ENCODE data around the gene PRICKLE4.

PRICKLE4 gene

DNA sequence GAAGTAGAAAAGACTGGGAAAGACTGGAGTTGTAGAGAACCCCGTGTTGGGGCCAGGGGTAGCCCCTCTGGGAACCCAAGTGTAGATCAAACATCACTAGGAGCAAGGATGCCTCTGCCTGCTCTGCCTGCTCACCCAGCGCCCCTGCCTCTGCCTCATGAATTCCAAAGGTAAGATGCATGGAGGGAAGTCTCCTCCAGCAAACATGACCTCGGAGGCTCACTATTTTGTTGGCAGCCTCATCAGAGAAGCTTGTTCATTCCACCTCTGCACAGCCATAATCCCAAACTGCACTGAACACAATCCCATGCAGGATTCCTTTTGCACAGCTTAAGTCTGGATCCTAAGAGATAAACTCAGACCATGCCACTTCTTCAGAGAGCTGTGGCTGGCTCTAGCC is 5.7 kb upstream of the PRICKLE4 start:
- DNase-seq: no peak

DNA sequence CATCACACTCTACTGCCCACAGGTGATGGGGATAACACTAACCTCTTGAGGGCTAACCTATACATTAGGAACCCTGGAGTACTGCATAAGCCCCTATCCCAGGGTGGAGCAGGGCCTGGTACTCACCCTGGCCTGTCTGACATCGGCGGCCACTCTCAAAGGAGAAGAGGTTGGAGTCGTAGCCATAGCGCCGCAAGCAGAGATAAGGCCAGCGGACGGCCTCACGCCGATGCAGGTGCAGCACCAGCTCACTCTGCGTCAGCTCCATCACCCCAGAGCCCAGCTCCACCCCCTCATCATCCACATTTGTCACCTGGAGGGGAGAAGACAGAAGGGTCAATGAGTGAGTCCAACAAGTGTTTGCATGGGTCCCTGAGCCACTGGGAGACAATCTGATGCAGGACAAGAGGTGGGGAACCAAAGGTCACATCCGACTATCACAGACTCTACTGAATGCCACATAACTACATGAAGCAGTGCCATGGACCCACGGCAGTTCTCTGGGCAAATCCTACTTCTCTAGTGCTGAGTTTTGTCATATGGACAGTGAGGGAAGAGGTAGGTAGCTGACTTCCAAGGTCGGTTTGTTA is 5.2 kb upstream of the PRICKLE4 start:
- no peak for DNase-seq

DNA sequence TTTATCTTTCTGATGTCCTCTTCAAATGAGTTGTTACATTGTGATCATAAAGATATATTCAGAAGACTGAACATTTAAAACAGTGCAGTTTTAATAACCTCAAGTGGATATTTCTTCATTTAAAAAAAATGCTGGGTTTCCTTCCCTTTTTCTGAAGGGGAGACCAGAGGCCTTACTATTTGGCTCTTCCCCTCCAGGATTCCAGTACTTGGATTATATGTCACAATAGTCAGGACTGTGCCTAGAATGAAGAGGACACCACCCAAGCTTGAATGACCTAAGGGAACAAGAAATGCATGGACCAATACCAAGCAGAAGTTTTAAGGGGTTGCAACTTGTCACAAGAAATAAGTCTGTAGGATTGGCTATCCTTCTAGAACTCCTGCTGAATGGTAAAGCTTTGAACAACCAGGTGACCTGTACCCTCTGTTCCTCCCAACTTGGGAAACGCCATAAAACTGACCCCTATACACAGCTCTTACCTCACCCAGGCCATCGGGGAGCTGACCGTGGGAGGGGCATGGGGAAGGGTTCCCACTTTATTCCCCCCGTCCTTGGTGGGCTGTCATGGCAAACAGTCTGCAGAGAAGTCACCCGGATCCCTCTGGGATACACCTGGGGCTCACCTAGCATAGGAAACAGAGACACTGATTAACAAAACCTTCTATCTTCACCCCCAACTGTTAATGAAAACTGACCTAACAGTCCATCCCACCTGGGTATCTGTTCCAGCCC is 2.9 kb upstream of the PRICKLE4 start:
- DNase-seq: no peak

DNA sequence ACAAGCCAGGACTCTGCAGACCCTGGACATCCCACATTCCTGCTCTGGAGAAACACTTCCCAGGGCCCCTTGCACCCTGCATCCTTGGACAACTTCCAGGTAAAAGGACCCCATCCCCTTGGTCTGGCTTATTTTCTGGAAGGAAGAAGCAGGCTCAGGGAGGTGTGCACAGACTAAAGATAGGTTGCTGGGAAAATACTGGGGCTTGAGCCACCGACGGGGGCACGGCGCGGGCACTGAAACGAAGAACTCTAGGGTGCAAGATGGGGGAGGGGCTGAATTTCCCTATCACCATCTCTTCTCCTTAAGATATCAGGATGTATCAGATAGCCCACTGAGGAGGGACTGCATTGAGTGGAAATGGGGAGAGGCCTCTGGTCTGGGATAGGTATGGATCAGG is 1.7 kb upstream of the PRICKLE4 start:
- DNase-seq: no peak

DNA sequence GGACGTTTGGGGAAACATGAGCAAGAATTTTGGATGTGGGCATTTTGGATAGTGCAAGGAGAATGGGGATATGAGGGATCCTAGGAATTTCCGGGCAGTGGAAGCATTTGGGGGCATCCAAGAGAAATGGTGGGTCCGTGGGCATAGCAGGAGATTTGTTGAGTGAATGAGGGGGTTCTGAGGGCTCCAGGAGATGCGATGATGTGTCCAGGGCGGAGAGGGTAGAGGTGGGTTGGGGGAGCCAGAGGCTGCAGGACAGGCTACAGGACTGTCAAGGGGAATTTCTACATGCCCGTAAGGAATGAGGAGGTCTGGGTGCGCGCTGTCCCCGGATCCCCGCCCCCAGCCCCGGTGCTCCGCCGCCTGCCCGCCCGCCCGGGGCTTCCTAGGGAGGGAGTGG is 1.2 kb upstream of the PRICKLE4 start:
- no peak for DNase-seq

DNA sequence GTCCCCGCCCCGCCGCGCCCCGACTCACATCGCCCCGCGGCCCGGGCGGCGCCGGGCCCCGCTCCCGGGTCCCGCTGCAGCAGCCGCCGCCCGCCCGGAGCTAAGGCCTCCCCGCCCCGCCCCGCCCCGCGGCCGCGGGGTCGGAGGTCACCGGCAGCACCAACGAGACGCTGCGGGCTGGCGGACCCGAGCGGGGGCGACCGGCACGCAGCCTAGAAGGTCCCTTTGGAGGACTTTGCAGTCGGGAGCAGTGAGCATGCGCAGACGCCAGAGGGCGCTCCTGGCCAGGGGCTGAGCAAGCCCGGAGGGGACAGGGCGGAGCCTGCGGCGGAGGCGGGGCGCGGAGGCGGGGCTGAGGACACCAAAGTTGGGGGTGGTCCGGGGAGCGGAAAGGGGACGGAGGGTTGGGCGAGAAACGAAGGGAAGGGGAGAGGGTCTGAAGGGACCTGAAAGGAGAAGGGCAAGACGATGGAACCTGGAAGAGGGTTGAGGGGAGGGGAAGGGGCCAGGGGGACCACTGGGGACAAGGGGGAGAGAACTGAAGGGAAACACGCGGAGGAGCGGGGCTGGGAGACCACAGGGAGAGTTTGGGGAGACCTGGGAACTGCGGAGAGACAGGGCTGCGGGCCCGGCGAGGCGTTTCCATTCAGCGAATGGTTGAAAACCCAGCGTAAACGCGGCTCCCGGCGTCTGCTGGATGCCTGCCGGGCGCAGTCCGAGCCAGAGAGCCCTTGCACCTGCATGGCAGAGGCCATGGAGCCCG is 613 bp upstream of the PRICKLE4 start, which contains the start of gene FRS3:
Gene FRS3 (minus strand): TSS at position 113 of the 763 bp plus-strand sequence. CDS start 2,913 bp downstream, outside the sequence.
- peak; percentile 83 for DNase-seq

DNA sequence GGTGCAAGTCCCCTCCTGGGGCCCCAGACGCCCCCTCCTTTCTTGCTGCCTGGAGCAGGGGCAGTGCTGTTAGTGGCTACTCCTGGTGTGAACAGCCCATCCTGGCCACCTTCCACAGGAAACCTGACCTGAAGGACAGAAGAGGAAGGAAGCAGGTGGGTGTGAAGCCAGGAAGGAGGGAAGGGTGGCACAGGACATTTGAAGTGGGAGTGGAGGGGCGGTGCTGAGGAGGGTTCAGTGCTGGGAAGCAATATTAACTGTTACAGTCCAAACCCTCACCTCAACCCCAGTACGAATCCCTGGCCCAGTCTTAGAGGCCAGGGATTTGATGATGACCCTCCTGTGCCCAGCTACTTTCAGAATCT is 766 bp downstream of the PRICKLE4 start:
- DNase-seq: no peak

DNA sequence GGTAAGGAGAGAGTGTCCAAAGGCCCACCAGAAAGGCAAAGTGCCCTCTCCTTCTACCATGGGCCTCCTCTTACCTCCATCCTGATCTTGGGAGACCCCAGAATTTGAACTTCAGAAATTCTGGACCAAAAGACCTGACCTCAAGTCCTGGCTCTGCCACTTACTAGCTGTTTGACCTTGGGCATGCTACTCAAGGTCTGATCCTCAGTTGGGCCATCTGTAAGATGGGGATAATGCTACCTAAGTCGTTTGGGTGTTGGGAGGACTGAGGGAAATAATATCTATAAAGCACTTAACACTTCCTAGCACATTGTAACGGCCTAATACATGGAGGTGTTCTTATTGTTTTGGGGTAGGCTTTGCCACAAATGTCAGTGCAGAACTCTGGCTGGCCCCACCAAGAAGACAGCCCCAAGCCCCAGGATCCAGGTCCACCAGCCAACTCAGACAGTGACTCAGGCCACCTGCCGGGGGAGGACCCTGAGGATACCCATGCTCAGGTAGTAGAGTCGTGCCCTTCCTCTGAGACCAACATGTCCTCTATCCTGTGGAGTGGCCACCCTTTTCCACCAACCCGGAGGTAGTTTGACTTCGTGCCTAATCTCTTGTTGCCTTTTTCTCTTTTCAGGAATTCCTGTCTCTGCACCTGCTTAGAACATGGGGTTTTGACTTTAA is 2.7 kb downstream of the PRICKLE4 start:
- no peak for DNase-seq

DNA sequence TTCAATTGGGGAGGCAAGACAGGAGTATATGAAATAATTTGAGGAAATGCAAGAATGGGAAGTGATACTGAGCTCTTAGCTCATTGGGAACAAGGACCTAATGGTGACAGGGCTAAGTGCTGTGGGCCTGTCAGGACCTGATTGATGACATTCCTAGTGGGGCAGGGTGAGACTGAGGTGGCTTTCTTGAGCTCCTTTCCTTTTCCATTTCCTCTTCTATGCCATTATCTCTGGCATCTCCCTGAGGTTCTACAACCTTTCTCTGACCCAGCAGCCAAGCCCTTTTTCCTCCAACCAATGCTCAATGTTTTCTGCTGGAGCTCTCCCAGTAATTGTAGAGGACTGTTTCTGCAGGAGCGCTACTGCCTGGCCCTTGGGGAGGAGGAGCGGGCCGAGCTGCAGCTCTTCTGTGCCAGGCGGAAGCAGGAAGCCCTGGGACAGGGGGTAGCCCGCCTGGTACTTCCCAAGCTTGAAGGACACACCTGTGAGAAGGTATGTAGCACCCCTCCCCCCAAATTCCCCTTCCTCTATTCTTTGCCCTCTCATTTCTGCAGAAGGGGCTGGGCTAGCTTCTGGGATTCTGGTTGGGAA is 4.1 kb downstream of the PRICKLE4 start:
- no peak for DNase-seq

DNA sequence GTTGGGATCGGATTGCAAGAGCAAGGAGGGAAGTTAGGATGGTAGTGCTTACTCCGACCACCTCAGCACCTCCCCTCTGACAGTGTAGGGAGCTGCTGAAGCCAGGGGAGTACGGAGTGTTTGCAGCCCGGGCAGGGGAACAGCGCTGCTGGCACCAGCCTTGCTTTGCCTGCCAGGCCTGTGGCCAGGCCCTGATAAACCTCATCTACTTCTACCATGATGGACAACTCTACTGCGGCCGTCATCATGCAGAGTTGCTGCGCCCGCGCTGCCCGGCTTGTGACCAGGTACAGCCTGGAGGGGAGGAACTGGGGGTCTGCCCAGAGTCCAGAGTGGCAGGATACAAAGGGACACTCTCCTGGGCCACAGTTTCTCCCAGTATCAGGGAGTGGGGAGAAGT is 4.7 kb downstream of the PRICKLE4 start:
- no peak for DNase-seq

DNA sequence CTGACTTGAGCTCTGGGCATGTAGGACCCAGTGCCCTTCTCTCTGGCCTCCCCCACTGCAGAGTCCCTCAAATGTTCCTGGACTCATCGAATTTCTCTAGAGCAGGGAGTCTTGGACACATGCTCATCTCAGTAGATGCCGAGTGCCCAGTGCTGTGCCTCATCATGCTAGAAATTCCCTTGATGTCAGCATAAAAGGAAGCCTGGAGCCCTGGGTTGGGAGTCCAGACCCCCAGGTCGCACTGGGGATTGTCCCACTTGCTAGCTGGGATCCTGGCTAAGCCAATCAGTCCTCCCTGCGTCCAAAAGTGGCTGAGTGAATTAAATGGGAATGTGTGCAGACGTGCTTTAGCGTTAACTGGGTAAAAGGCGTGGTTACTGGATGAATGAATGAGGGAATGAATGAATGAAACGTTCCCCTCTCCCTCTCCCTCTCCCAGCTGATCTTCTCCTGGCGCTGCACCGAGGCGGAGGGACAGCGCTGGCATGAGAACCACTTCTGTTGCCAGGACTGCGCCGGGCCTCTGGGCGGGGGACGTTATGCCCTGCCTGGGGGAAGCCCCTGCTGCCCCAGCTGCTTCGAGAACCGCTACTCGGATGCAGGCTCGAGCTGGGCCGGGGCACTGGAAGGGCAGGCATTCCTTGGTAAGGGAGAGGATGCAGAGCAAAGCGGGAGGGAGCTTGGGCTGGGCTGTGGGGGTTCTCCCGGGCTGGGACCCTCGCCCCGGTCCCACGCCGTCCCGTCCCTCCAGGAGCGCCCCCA is 5.3 kb downstream of the PRICKLE4 start:
- DNase-seq: no peak

DNA sequence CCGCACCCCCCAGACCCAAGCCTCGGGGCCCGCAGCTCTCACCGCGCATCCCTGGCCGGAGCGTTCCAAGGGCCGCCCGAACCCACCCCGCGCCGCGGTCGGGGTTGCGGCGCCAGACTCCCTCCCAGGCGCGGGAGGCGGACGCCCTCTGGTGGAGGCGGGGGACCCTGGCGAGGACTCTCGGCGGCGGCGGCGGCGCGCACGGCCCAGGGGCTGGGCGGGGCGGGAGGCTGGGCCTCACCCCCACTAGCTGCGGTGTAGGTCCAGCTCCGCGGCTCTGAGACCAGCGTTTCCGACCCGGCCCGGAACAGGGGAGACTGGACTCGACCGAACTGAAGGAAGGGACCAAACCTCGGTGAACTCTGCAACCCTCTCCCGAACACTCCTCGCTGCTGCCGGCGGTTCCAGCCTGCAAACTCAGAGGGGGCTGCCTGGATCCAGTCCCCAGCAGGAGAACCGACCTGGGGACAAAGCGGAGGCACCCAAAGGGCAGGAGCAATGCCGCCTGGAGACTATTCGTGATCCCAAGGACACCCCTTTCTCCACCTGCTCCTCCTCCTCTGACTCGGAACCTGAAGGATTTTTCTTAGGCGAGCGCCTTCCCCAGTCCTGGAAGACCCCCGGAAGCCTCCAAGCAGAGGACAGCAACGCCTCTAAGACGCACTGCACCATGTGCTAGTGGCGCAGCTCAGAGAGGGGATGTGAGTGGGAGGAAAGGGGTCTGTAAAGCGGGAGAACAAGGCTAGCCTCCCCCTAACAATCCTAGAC is 6.1 kb downstream of the PRICKLE4 start:
- peak; percentile 43 for DNase-seq

DNA sequence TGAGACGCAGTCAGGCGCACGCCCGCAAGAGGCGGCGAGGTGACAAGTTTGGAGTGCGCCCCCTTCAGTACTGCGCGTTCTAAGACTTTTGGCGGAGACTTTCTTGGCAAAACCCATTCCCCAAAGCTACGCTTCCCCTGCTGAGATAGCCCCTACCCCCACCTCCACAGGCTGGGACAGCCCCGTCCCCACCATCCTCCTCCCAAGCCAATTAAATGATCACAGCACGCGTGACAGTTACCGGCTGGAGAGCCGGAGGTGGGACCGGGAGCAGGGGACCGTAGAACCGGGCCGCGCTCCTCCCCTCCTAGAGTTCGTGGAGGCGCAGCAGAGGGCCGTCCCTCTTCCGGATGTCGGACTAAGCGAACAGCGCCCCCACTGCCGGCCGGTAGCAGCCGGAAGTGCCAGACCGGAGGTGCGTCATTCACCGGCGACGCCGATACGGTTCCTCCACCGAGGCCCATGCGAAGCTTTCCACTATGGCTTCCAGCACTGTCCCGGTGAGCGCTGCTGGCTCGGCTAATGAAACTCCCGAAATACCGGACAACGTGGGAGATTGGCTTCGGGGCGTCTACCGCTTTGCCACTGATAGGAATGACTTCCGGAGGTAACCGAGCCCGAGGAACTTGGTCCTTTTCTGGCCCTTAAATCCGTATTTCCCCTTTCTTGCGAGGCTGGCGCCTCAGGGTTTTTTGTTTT is 6.8 kb downstream of the PRICKLE4 start, which contains the start of gene TOMM6:
Gene TOMM6 (plus strand): TSS at position 476 of the 699 bp plus-strand sequence. CDS start 4 bp downstream, at position 480.
- peak; percentile 78 for DNase-seq

DNA sequence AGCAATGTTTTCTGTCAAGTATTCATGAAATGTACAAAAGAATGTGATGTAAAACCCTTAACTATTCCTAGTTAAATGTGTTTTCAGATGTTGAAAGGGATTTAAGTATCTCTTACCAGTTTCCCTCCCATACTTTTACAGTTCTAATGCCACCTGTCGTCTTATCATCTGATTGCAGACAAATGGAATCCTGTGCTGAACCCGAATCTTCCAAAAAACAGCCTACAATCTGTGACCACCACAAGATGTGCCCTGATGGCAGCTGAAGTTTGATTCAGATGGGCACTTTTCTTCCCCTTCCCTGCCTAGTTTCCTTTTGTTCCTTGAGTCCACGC is 8.8 kb downstream of the PRICKLE4 start:
- DNase-seq: no peak

DNA sequence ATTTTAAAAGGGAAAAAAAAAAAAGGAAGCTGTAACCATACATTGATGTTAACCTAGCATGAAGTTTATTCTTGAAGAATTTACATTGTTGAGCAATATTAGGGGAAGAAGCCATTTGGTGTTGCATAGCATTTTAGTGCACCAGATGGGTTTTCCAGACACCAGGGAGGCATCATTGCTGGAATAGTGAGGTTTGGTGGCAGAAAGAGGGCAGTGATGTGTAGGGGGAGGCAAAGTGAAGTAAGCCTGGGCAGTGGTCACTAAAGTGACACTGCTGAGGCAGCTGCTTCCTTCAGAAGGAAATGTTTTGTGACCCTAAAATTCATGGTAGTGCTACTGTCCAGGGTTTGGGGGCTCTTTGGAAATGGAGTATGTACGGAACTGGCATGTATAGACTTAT is 9.5 kb downstream of the PRICKLE4 start:
- no peak for DNase-seq

DNA sequence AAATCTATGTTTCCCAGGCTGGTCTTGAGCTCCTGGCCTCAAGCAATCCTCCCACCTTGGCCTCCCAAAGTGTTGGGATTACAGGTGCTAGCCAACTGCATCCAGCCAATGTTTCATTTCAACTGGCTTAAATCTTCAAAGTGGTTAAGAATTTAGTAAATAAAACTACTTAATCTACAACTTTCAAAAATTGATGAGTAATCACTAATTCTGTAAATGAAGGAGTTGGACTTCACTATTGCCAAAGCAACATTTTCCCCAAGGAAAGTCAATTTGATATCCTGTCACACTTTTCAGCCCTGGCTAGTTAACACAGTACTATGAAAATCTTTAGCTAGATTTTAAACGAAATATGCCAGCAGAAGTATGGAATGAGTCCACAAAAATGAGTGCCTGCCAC is 10.7 kb downstream of the PRICKLE4 start:
- no peak for DNase-seq

DNA sequence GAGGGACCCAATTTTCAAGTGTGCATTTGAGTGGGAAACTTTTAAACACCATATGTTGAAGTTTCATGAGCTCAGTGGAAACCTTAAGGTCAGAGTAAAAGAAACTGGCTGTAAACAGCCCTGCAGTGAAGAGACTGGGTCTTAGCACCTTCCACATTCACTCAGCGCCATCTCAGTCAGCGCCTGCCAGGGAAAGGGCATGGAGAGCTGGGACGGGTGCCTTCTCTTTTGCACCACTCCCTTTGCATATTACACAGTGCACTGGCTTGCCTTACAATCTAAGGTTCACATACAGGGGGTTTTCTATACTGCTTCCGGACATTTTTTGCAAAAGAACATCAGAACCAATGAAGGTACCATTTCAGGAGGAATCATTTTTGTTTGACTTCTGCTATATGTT is 11.4 kb downstream of the PRICKLE4 start:
- no peak for DNase-seq

DNA sequence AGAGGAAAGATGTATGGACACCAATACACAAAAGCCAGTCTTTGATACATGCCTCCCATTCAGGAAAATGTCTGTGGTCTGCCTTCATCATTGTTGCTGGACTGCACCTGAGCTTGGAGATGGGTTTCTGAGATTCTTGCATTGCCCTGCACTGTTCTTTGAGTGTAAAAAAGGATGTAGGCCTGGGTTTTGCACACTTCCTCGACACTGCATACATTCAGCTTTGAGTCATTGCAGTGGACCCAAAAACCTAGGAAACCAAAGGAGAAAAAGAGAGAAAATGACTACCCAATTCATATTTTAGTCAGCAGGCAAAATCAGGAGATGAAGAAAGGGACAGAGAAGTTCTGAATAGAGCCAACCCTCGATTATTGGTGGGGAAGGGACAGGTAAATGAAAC is 15.9 kb downstream of the PRICKLE4 start:
- no peak for DNase-seq

DNA sequence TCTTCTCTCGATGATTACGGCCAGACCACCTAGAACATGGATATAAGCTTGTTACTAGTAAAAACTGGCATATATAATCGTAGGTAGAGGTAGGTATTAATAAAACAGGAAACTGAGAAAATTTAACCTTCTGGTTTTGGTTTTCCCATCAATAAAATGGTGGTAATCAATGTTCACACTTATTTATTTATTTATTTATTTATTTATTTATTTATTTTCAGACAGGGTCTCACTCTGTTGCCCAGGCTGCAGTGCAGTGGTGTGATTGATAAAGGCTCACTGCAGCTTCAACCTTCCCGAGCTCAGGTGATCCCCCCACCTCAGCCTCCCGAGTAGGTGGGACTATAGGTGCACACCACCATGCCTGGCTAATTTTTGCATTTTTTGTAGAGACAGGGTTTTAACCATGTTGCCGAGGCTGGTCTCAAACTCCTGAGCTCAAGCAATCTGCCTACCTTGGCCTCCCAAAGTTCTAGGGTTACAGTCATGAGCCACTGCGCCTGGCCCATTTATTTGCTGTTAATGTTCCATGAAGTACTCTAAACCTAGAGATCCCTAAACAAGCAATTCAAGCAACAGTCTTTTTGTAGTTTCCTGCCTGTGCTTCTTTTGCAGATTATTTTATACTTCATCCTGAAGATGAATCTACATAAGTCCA is 18.4 kb downstream of the PRICKLE4 start:
- no peak for DNase-seq

DNA sequence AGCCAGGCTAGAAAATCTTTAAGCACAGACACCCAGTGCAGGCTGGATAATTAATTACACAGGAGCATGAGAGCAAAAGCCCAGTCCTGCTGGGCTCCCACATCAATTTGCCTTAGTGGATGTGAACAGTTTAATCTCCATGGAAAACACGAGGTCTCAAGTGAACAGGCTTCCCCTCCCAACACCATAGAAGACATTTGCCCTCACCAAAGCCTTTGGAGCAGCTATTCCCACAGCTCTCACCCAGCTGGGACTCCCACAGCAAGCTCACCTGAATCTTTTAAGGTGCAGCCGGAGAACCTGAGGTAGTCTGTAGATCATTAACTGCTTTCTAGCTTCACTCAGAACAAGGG is 19.0 kb downstream of the PRICKLE4 start:
- DNase-seq: no peak
